IMR-90 (cell line): Measurements from ENCODE around the gene LCK. TPM values are rescaled to one million over a fixed set of nuclear protein-coding genes. Genes with fewer than 3 reads are reported as not detected.

Experiments
- ATAC-seq: fragments of 200-7000 bp; cut with Tn5 transposase; 2 replicates; pipeline ENCODE4 v1.9.1; 2020; ENCODE audit warnings: low read depth, mild to moderate bottlenecking, moderate library complexity
- BruUV-seq: library from RNA; stranded (reverse); fragments of 400-500 nt; replicated peaks from 2 replicates; lab custom pipeline; 2021; lab: Mats Ljungman, UMichigan
- CTCF ChIA-PET: fragments of 300-600 bp; formaldehyde crosslinking; extraction: SDS; loops from one replicate; lab custom pipeline; 2021; ENCODE audit warnings: antibody characterized with exemption; lab: Yijun Ruan, JAX
- POLR2A ChIA-PET: fragments of 300-600 bp; sonication (Branson Sonifier 250); formaldehyde crosslinking; loops from one replicate; lab custom pipeline; 2022; ENCODE audit warnings: antibody characterized with exemption; ENCODE audit not compliant: unreplicated experiment; lab: Charles Lee
- DNase-seq: peaks from one replicate; pipeline ENCODE4 v3.0.0; 2013
- H2AFZ ChIP-seq: replicated peaks from 2 replicates; pipeline ENCODE3; 2013; ENCODE audit warnings: low read length, mild to moderate bottlenecking; ENCODE audit not compliant: poor library complexity
- H2AK5ac ChIP-seq: 2 replicates; pipeline ENCODE4 v1.6.1; 2013; ENCODE audit warnings: low read depth, low read length, inconsistent platforms
- H2AK9ac ChIP-seq: replicated peaks from 2 replicates; pipeline ENCODE3; 2013; ENCODE audit warnings: mild to moderate bottlenecking, low read depth, low read length, moderate library complexity; ENCODE audit not compliant: poor library complexity
- H2BK120ac ChIP-seq: 2 replicates; pipeline ENCODE4 v1.6.1; 2013; ENCODE audit warnings: low read depth, low read length, inconsistent platforms
- H2BK15ac ChIP-seq: 3 replicates; pipeline ENCODE4 v1.6.1; 2013; ENCODE audit warnings: low read depth, low read length, inconsistent platforms
- H2BK20ac ChIP-seq: 2 replicates; pipeline ENCODE4 v1.6.1; 2013; ENCODE audit warnings: low read depth, mild to moderate bottlenecking, inconsistent platforms, low read length, moderate library complexity
- H2BK5ac ChIP-seq: 2 replicates; pipeline ENCODE4 v1.6.1; 2013; ENCODE audit warnings: mild to moderate bottlenecking, low read depth, low read length, inconsistent platforms; ENCODE audit not compliant: poor library complexity, severe bottlenecking
- H3K14ac ChIP-seq: replicated peaks from 2 replicates; pipeline ENCODE4 v1.6.1; 2013; ENCODE audit warnings: low read depth, low read length, inconsistent platforms
- H3K18ac ChIP-seq: 2 replicates; pipeline ENCODE4 v1.6.1; 2013; ENCODE audit warnings: low read depth, low read length, control low read depth
- H3K23ac ChIP-seq: 2 replicates; pipeline ENCODE4 v1.6.1; 2013; ENCODE audit warnings: low read depth, low read length, inconsistent platforms
- H3K27ac ChIP-seq: 2 replicates; pipeline ENCODE4 v1.5.1; 2013; ENCODE audit warnings: mild to moderate bottlenecking, control low read depth, low read length; ENCODE audit not compliant: insufficient read depth
- H3K27me3 ChIP-seq: 2 replicates; pipeline ENCODE4 v1.6.1; 2013; ENCODE audit warnings: low read length; ENCODE audit not compliant: control insufficient read depth, insufficient read depth
- H3K36me3 ChIP-seq: 2 replicates; pipeline ENCODE4 v1.6.1; 2013; ENCODE audit warnings: low read length, mixed read lengths; ENCODE audit not compliant: control insufficient read depth, insufficient read depth
- H3K4ac ChIP-seq: 2 replicates; pipeline ENCODE4 v1.6.1; 2013; ENCODE audit warnings: low read depth, low read length, inconsistent platforms
- H3K4me1 ChIP-seq: 2 replicates; pipeline ENCODE4 v1.6.1; 2013; ENCODE audit warnings: low read length, mixed read lengths; ENCODE audit not compliant: control insufficient read depth, insufficient read depth
- H3K4me2 ChIP-seq: 2 replicates; pipeline ENCODE4 v1.6.1; 2013; ENCODE audit warnings: low read depth, mild to moderate bottlenecking, control low read depth, low read length, moderate library complexity
- H3K4me3 ChIP-seq: 2 replicates; pipeline ENCODE4 v1.5.1; 2013; ENCODE audit warnings: low read depth, mild to moderate bottlenecking, control low read depth, low read length, moderate library complexity; ENCODE audit not compliant: insufficient read depth
- H3K56ac ChIP-seq: 2 replicates; pipeline ENCODE4 v1.6.1; 2013; ENCODE audit warnings: low read length, inconsistent platforms; ENCODE audit not compliant: insufficient read depth; ENCODE audit errors: extremely low read depth
- H3K79me1 ChIP-seq, 2 experiments: 2 replicates each; pipeline ENCODE4 v1.6.1; 2013; ENCODE audit warnings: low read length in 2 of 2, inconsistent platforms in 1 of 2, low read depth in 1 of 2
- H3K9ac ChIP-seq: 2 replicates; pipeline ENCODE4 v1.6.1; 2013; ENCODE audit warnings: low read depth, low read length, control low read depth
- H3K9me1 ChIP-seq: 2 replicates; pipeline ENCODE4 v1.6.1; 2013; ENCODE audit warnings: low read length, inconsistent platforms; ENCODE audit not compliant: insufficient read depth
- H3K9me3 ChIP-seq: 2 replicates; pipeline ENCODE4 v1.6.1; 2013; ENCODE audit warnings: low read length; ENCODE audit not compliant: control insufficient read depth, insufficient read depth
- H4K20me1 ChIP-seq: 2 replicates; pipeline ENCODE4 v1.6.1; 2013; ENCODE audit warnings: low read length, inconsistent platforms; ENCODE audit not compliant: insufficient read depth
- H4K5ac ChIP-seq: 2 replicates; pipeline ENCODE4 v1.6.1; 2013; ENCODE audit warnings: mild to moderate bottlenecking, low read depth, low read length, control low read depth
- H4K8ac ChIP-seq, 2 experiments: 2 replicates each; pipeline ENCODE4 v1.6.1; 2013; ENCODE audit warnings: low read depth in 2 of 2, low read length in 2 of 2, control low read depth in 1 of 2, inconsistent platforms in 1 of 2
- H4K91ac ChIP-seq: 2 replicates; pipeline ENCODE4 v1.6.1; 2013; ENCODE audit warnings: low read depth, low read length, inconsistent platforms; ENCODE audit not compliant: insufficient read depth
- CEBPB ChIP-seq: IDR thresholded peaks from 2 replicates; pipeline ENCODE4 v1.6.1; 2012; ENCODE audit warnings: low read depth, low read length, improper control_type of control experiment
- RAD21 ChIP-seq: IDR thresholded peaks from 2 replicates; pipeline ENCODE4 v1.6.1; 2012; ENCODE audit warnings: low read length, improper control_type of control experiment
- WGBS, 2 experiments: methylation state at CpG; one replicate each; pipeline versions ENCODE4 v1.1.5 to v1.1.7; 2013; ENCODE audit warnings: missing lambda C conversion rate in 2 of 2; ENCODE audit not compliant: insufficient read length in 1 of 2; ENCODE audit errors: extremely low coverage in 2 of 2; 5-methylcytosine and 5-hydroxymethylcytosine counted together
- dilution Hi-C: fragments of 300-500 bp; cut with HindIII; formaldehyde crosslinking; loops from one replicate; pipeline ENCODE4 v1.14.3; 2018; ENCODE audit warnings: low sequenced_read_pairs; ENCODE audit not compliant: unreplicated experiment
- in situ Hi-C: fragments of 300-500 bp; cut with MboI; formaldehyde crosslinking; loops from 3 replicates; pipeline ENCODE4 v1.14.3; 2019; ENCODE audit warnings: low sequenced_read_pairs, inconsistent platforms, mixed read lengths
- intact Hi-C: fragments of 100-400 bp; cut with micrococcal nuclease; formaldehyde crosslinking; loops from 2 replicates; pipeline ENCODE4 v1.10.0; 2022
- polyA plus RNA-seq, 3 experiments: library from polyadenylated mRNA; depleted of rRNA; stranded (reverse); fragments of >200 nt; gene quantifications; 2 replicates each; pipeline ENCODE4 v1.2.3, GENCODE V29; 2012; ENCODE audit warnings: low replicate concordance in 1 of 3
- total RNA-seq: library from RNA; depleted of rRNA; stranded (reverse); fragments of >200 nt; gene quantifications from 2 replicates; pipeline ENCODE4 v1.2.3, GENCODE V29; 2012

LCK gene
- total and polyA plus RNA-seq, 2 of the 4 experiments (the other 2 are of a cell fraction) = not detected

- no peak overlapping the region for H3K56ac ChIP-seq
- H3K4me2 ChIP-seq = no peak overlapping the region
- H3K4me1 ChIP-seq = no peaks in the 10 kb centered on the region
- no peak overlapping the region for H2BK15ac ChIP-seq
- ChIA-PET CTCF (no interaction called here), POLR2A (no interaction called here)
- peaks cover 2% of the 10 kb centered on the region; the same call in 1 of the 2 replicates for H3K27me3 ChIP-seq
- BruUV-seq = no TSS peak
- H3K27ac ChIP-seq = no peak overlapping the region
- intact Hi-C loops = no loop called here
- 60% methylated on average over 1 of the region's 10 CpGs; no CpG with 5 or more reads in 1 of the 2 experiments for WGBS, 2 experiments
- no peaks in the 10 kb centered on the region for H3K36me3 ChIP-seq
- H4K91ac ChIP-seq = no peak overlapping the region
- no peak overlapping the region for H2BK5ac ChIP-seq
- no peaks in the 10 kb centered on the region for H4K20me1 ChIP-seq
- no peak overlapping the region for H3K18ac ChIP-seq
- H3K14ac ChIP-seq = no peak overlapping the region
- DNase-seq = no peak
- TF ChIP-seq RAD21 = no peak
- no peak for TF ChIP-seq CEBPB
- H4K5ac ChIP-seq = no peak overlapping the region
- no peak overlapping the region for H3K4ac ChIP-seq
- no peak overlapping the region for H3K23ac ChIP-seq
- H3K9me1 ChIP-seq = no peaks in the 10 kb centered on the region
- H4K8ac ChIP-seq = no peak overlapping the region
- H2AK5ac ChIP-seq = no peak overlapping the region
- peak overlapping the region; percentile 18 for H2AFZ ChIP-seq
- no peak overlapping the region for H3K4me3 ChIP-seq
- H2BK20ac ChIP-seq = no peak overlapping the region
- no peaks in the 10 kb centered on the region for H3K79me1 ChIP-seq
- no peak overlapping the region for H3K9ac ChIP-seq
- no peak overlapping the region for H2AK9ac ChIP-seq
- dilution Hi-C loops = no loop called here
- in situ Hi-C loops = no loop called here
- H2BK120ac ChIP-seq = no peak overlapping the region
- no peak for ATAC-seq
- no peaks in the 10 kb centered on the region for H3K9me3 ChIP-seq
Observed at GRCh38 chr1:32255072-32256071, 4.3 kb downstream of the LCK start.
